HG03432 (cell line): ENCODE data around the gene LRRK2.

ENCODE experiments used
- ATAC-seq: cut with Tn5 transposase; IDR thresholded peaks from one replicate; pipeline ENCODE4 v1.9.1; 2021; ENCODE audit warnings: mild to moderate bottlenecking, moderate library complexity; ENCODE audit not compliant: unreplicated experiment

LRRK2 gene

GRCh38 chr12:40224439-40225291, at the start of gene LRRK2:
Gene LRRK2 (plus strand): TSS chr12:40224997. CDS start chr12:40225132, 135 bp downstream.
- ATAC-seq = peak; percentile 62

DNA sequence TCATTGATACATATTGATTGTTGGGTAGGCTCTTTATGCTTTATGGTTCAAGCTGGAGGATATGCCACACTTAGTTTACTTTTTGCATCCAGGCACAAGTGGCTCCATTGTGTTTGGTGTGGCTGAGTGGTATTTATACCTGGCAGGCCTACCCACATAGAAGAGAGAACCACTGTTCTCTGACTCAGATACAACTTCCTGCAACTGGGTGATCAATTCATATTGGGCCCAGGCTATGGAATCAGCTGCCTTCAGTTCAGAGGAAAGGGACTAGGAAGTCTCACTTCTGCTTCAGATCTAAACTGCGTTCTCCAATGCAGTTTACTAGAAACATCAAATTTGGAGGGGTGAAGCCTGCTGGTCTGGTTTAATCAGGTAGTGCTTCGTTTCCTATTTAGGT, 49.8 kb upstream of the LRRK2 start:
- ATAC-seq = peak; percentile 44

GRCh38 chr12:40175489-40175888, 49.3 kb upstream of the LRRK2 start:
- no peak for ATAC-seq

DNA sequence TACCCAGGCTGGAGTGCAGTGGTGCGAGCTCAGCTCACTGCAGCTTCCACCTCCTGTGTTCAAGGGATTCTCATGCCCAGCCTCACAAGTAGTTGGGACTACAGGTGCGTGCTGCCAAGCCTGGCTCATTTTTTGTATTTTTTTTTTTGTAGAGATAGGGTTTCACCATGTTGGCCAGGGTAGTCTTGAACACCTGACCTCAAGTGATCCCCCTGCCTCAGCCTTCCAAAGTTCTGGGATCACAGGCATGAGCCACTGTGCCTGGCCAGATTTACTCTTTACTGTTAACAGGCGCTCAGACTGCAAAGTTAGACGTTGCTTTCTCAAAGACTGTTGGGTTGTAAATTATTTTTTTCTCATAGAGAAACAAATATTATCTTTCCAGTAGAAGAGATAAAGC, 46.1 kb upstream of the LRRK2 start:
- ATAC-seq = no peak

DNA sequence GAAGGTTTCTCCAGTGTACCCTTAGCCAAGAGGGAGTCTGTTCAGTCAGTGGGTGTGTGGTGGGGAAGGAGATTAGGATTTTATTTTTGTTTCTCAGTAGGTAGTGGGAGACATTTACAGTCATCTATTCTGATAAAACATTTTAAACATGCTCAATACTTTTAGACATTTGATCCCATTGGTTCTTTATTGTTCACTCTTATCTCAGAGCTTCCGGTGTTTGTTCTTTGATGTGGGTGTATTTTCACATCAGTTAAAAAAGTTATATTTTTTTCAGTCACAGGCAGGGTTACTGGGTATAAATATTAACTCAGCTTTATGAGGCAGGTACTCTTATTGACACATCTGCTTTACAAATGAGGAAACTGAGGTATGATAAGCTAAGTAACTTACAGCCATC, 43.3 kb upstream of the LRRK2 start:
- no peak for ATAC-seq

DNA sequence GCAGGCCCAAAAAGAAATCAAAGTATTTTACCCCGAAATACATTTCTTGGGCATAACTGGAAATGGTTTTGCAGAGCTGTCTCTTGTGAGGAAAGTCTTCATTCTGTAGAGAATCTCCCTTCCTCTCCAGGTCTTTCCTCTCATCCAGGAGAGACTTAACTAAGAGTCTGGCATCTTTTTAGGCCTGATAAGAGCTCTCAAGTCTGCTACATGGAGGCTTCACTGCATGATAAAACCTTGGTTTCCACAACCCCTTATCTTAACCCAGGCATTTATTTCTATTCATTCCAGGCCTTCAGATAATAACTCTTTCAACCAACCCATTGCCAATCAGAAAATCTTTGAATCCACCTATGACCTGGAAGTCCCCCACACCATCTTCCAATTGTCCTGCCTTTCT, 41.1 kb upstream of the LRRK2 start:
- ATAC-seq = no peak

DNA sequence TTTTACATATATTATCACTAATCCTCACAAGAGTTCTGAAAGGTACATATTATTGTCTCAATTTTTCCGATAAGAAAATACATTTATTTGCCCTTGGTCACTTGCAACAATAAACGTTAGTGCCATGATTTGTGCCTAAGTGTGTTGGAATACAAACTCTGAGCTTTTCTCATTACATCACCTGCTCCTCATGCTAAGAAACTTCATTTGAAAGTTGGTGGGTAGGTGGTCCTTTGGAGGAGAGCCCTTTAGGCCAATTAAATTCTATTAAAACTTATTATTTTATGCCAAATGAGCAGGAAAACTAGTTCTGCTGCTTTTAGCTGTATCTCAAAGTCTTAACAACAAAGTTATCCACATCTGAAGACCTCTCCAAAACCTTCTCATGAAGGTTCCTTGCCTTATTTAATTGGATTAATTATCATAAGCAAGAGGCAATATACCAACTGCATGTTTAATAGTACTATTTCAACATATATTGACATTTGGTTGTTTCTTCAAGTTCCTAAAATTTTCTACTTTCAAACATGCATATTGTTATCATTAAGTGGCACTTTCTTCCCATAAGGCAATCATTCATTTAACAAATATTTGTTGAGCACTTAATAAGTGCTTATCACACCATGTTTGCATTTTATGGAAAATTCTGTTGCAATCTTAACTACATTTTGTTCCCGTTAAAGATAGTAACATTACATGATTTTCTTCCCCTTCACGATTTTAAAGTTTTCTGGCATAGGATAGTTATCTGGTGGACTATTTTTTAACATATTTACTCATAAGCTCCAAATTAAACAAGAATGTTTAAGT, 40.1 kb upstream of the LRRK2 start:
- no peak for ATAC-seq

DNA sequence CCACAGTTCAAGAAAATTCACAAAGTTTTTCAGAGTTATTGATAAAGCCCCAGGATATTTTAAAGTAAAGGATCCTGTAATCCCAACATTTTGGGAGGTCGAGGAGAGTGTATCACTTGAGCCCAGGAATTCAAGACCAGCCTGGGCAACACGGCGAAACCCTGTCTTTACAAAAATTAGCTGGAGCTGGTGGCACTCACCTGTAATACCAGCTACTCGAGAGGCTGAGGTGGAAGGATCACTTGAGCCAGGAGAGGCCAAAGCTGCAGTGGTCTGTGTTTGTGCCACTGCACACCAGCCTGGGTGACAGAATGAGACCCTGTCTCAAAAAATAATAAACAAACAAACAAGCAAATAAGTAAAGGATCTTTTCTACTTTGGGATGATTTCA, 39.5 kb upstream of the LRRK2 start:
- no peak for ATAC-seq

GRCh38 chr12:40188558-40189320, 36.1 kb upstream of the LRRK2 start:
- ATAC-seq = no peak

DNA sequence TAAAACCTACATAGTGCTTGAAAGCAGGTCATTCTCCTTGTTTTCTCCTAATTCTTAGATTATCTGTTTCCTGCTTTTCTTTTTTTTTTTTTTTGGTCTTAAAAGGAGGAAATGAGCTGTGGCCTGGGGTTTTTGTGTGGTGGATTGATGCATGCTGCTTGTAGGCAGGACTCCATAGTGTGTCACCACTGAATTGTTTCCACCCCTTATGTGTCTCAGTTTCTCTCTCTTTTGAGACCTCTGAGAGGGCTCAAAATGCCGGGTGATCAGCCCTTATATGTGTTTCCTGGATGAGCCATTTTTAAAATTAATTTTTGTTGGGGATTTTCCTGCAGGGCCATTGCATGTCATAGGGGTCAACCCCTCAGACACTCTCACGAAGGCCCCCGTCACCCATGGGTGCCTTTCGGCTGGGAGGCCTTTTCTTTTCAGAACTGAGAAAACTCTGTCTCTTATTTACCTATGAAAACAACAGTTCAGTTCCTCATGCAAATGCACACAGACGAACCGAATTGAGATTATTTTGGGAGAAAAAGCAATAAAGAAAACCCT, 32.0 kb upstream of the LRRK2 start:
- ATAC-seq = peak; percentile 97

DNA sequence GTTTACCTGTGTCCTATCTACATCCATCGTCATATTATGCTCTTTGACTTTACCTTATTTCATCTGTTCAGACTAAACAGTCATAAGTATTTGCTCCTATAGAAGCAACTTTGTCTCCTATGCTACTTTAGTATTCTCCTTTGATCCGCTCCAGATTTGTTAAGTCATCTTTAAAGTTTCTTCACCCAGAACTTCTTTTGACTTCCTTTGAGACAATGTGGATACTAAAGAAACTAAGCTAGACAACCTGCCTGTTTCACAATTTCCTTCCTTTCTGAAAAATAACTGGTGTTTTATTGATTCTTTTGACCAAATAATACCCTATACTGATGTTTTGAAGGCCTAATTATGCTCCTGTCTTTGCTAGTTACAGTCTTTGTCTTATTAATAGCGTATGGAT, 30.0 kb upstream of the LRRK2 start:
- ATAC-seq = no peak

GRCh38 chr12:40197590-40197989, 27.2 kb upstream of the LRRK2 start:
- no peak for ATAC-seq

DNA sequence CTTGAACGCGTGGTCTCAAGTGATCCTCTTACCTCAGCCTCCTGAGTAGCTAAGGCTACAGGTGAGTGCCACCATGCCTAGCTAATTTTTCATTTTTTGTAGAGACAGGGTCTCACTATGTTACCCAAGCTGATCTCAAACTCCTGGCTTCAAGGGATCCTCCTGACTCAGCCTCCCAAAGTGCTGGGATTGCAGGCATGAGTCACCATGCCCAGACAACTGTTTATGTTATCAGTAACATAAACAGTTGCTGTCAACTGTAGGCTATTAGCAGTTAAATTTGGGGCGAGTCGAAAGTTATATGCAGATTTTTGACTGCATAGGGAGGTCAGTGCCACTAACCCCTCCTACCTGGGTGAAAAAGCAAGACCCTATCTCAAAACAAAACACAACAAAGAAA, 26.2 kb upstream of the LRRK2 start:
- ATAC-seq = no peak

DNA sequence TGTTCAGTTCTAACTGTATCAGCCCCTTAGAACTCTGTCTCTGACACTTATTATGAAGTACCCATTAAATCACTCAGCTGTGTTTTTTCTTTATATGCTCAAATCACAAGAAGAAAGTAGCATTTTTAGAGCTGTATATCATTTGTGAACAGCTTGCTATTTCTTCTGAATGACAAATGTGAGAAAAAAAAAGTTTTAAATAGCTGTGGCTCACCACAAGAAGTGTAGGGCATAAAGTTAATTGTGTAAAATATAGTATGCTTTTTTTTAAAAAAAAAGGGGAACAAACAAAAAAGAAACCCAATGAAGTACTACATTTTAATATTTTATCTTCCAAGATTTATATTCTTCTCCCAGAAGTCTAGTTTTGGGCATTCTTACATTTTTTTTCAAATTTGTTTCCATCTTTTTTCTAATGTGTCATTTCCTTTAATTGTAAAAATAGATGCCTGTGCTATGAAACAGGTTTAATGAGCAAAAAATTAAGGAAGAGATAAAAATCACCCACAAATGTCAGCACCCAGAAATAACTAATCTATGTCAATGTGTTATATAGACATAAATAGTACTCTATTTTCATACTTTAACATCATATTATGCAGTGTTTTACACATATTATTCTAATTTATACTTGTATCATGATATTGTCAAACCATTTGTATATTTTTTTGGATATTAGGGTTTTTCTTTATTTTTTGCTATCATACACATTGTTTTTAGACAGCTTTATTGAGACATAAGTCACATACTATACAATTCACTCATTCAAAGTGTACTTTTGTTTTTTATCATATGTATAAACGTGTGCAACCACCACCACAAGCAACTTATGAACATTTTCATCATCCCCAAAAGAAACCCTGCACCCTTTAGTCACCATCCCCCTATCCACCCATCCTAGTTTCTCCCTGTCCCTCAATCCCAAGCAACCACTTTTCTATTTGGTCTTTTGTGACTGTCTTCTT, 22.4 kb upstream of the LRRK2 start:
- ATAC-seq = peak; percentile 65

GRCh38 chr12:40203060-40203430, 21.8 kb upstream of the LRRK2 start:
- ATAC-seq = no peak

DNA sequence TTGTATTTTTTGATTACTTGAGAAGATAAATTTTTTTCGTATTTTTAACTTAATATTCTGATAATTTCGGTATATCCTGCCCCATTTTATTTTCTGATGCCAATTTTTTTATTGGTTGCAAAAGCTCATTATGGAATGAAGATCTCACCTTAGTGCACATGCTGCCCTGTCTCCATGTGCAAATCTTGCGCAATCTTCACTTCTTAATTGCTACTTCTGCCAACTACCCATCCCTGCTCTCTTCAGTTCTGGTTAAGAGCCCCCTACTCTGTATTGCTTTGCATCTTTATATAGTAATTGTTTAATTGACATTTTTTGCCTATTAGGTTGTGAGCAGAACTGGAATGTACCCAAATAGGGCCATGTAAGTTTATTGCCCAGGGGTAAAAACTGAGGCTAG, 20.5 kb upstream of the LRRK2 start:
- no peak for ATAC-seq

DNA sequence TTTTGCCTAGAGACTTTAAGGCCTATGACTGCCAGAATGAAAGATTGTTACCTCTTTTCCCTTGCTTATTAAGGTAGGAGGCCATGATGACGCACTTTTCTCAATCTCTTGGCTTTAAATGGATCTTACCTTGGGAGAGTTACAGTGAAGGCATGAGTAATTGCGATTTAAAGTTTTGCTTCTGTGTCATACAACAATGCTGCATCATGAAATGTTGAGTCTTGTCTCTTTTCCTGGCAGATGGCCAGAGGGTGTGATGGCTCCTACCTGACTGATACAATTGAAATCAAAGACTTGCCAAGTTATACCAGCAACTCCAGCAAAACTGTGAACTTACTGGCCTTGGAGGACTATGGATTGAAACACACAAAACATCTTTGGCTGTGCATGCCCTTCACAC, 17.2 kb upstream of the LRRK2 start:
- no peak for ATAC-seq

DNA sequence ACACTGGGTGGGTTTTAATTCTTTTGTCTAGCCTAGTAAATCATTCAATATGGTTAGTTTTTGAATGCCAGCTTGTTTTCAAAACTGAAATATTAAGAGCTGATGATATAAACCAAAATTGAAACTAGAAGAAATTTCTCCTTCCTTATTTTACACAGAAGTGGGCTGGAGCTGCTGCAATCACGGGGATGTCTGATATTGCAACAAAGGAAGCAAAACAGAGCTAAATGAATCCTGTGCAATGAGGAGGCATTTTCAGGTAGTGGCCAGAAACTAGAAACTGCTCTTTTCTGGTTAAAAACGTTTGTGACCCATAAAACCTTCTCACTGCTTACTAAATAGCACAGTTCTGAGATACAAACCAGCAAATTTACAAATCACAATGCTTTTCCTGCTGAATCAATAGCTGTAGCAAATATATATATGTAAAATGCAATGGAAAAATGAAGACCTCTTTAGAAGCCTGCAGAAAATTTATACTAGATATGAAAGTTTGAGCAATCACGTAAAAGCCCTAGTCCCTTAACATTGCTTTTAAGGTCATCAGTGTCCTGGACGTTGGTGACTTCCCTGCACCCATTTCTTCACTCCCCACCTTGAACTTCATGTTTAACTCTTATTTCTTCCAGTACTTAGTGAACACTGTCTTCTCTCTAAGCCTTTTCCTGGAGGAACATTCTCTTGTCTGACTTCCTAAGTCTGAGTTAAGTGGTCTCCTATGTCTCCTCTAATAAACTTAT, 15.9 kb upstream of the LRRK2 start:
- ATAC-seq = peak; percentile 97

DNA sequence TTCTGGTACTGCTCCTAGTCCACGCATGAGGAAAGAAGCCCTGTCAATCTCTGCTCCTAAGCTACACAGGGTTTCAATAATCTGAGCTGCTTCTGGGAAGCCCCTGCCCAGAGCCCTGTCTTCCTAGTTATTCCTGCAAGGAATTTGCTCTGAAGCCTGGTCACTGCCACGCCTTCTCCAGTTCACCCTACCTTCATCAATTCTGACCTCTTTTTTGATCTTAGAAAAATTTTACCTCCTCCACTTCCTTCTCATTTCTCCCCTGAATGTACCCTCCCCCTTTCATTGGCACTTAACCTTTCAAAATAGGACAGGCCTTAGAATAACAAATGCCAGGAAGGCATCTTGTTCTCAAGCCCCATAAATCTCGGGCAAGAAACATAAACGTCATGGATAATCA, 14.9 kb upstream of the LRRK2 start:
- no peak for ATAC-seq
